Activated T-helper 9 cell treated with anti-CD3 and anti-CD28 coated beads, Interleukin-2, amount 50 U/mL, for 16 hours (primary cell): Measurements from ENCODE around the gene MMP14.
"Not testable (repeated sequence)": the region's sequence is repeated elsewhere in the genome, so short reads cannot be mapped to it uniquely, and the experiment has no call there.

Source experiments
- DNase-seq: peaks from one replicate; pipeline ENCODE4 v3.0.0-alpha.2; 2020; ENCODE audit warnings: low read depth

The MMP14 gene

GRCh38 chr14:22842211-22843122 lies 6.1 kb downstream of the MMP14 start:
- no peak for DNase-seq

- DNase-seq, result no peak
Observed at GRCh38 chr14:22843123-22843925, 6.9 kb downstream of the MMP14 start.

- no peak for DNase-seq
Observed at GRCh38 chr14:22844221-22845102, 8.1 kb downstream of the MMP14 start.

- no peak for DNase-seq
Observed at GRCh38 chr14:22845103-22845394, 8.7 kb downstream of the MMP14 start.

GRCh38 chr14:22845821-22846625 lies 9.6 kb downstream of the MMP14 start:
- DNase-seq, result no peak

- no peak for DNase-seq
Observed at GRCh38 chr14:22846811-22847307, 10.5 kb downstream of the MMP14 start.

GRCh38 chr14:22847661-22848341 lies 11.4 kb downstream of the MMP14 start:
- no peak for DNase-seq

- DNase-seq, result no peak
Observed at GRCh38 chr14:22848351-22849164, 12.2 kb downstream of the MMP14 start.

GRCh38 chr14:22849212-22849819 lies 12.9 kb downstream of the MMP14 start:
- DNase-seq, result no peak

GRCh38 chr14:22850944-22851764 lies 14.8 kb downstream of the MMP14 start:
- DNase-seq, result no peak

GRCh38 chr14:22852178-22852577 lies 15.8 kb downstream of the MMP14 start:
- not testable (repeated sequence) for DNase-seq

GRCh38 chr14:22852599-22852939 lies 16.2 kb downstream of the MMP14 start:
- no peak for DNase-seq

- peak; percentile 85 for DNase-seq
Observed at GRCh38 chr14:22852940-22853767, 16.8 kb downstream of the MMP14 start.

GRCh38 chr14:22854296-22854695 lies 17.9 kb downstream of the MMP14 start:
- DNase-seq, result not testable (repeated sequence)

- no peak for DNase-seq
Observed at GRCh38 chr14:22854963-22855724, 18.8 kb downstream of the MMP14 start.

- no peak for DNase-seq
Observed at GRCh38 chr14:22856428-22856827, 20.0 kb downstream of the MMP14 start.

GRCh38 chr14:22860377-22860776 lies 24.0 kb downstream of the MMP14 start:
- DNase-seq, result not testable (repeated sequence)
